Astrocyte (in vitro differentiated cells and primary cell): Measurements from ENCODE around the gene PRR22.

ENCODE experiments used
- EZH2 ChIP-seq: IDR thresholded peaks from 2 replicates; pipeline ENCODE4 v1.6.1; 2012; ENCODE audit warnings: mild to moderate bottlenecking, low read length, inconsistent platforms; ENCODE audit not compliant: insufficient read depth
- TF ChIP-seq, protein P1 (sequence below): IDR thresholded peaks from 2 replicates; pipeline ENCODE4 v1.5.1; 2011; ENCODE audit warnings: low read depth, mild to moderate bottlenecking, inconsistent platforms, low read length, moderate library complexity; ENCODE audit not compliant: insufficient read depth

DNA sequence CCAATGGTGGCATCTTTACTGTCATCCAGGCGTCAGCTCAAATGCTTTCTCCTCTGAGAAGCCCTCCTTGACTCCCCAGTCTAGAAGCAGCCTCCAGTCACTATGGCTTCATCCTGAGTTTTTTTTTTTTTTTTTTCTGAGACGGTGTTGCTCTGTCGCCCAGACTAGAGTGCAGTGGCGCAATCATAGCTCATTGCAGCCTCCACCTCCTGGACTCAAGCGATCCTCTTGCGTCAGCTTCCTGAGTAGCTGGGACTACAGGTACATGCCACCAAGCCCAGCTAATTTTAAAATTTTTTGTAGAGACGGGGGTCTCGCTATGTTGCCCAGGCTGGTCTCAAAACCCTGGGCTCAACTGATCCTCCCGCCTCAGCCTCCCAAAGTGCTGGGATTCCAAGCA, 24.5 kb upstream of the PRR22 start:
- no peak for TF ChIP-seq EZH2
- TF ChIP-seq, protein P1, sequence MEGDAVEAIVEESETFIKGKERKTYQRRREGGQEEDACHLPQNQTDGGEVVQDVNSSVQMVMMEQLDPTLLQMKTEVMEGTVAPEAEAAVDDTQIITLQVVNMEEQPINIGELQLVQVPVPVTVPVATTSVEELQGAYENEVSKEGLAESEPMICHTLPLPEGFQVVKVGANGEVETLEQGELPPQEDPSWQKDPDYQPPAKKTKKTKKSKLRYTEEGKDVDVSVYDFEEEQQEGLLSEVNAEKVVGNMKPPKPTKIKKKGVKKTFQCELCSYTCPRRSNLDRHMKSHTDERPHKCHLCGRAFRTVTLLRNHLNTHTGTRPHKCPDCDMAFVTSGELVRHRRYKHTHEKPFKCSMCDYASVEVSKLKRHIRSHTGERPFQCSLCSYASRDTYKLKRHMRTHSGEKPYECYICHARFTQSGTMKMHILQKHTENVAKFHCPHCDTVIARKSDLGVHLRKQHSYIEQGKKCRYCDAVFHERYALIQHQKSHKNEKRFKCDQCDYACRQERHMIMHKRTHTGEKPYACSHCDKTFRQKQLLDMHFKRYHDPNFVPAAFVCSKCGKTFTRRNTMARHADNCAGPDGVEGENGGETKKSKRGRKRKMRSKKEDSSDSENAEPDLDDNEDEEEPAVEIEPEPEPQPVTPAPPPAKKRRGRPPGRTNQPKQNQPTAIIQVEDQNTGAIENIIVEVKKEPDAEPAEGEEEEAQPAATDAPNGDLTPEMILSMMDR: no peak
